H9 (cell line): ENCODE measurements around the gene CSDE1. TPM values are rescaled to one million over a fixed set of nuclear protein-coding genes. Genes with fewer than 3 reads are reported as not detected.

Experiments used
- DNase-seq: peaks from one replicate; pipeline ENCODE4 v3.0.0-alpha.2; 2017
- H2AFZ ChIP-seq: one replicate; pipeline ENCODE4 v1.6.1; 2013; ENCODE audit warnings: mild to moderate bottlenecking, low read length, control low read depth, moderate library complexity
- H2AK5ac ChIP-seq: 2 replicates; pipeline ENCODE4 v1.6.1; 2013; ENCODE audit warnings: low read length, control low read depth, mixed read lengths; ENCODE audit not compliant: insufficient read length
- H2BK120ac ChIP-seq: one replicate; pipeline ENCODE4 v1.6.1; 2013; ENCODE audit warnings: low read depth, mild to moderate bottlenecking, low read length, control low read depth, inconsistent platforms; ENCODE audit not compliant: poor library complexity, severe bottlenecking
- H2BK12ac ChIP-seq: 2 replicates; pipeline ENCODE4 v1.6.1; 2013; ENCODE audit warnings: low read length, control low read depth, mixed read lengths, low read depth; ENCODE audit not compliant: insufficient read length
- H2BK15ac ChIP-seq: 2 replicates; pipeline ENCODE4 v1.6.1; 2013; ENCODE audit warnings: low read depth, low read length, control low read depth
- H2BK20ac ChIP-seq: one replicate; pipeline ENCODE4 v1.6.1; 2013; ENCODE audit warnings: low read depth, mild to moderate bottlenecking, low read length, control low read depth, inconsistent platforms; ENCODE audit not compliant: poor library complexity, severe bottlenecking
- H2BK5ac ChIP-seq: 2 replicates; pipeline ENCODE4 v1.6.1; 2013; ENCODE audit warnings: low read length, control low read depth, mixed read lengths; ENCODE audit not compliant: insufficient read length
- H3K14ac ChIP-seq: 2 replicates; pipeline ENCODE4 v1.6.1; 2013; ENCODE audit warnings: low read length, control low read depth; ENCODE audit not compliant: insufficient read depth
- H3K18ac ChIP-seq: 2 replicates; pipeline ENCODE4 v1.6.1; 2013; ENCODE audit warnings: low read depth, mild to moderate bottlenecking, mixed read lengths, low read length, control low read depth; ENCODE audit not compliant: insufficient read length
- H3K23ac ChIP-seq: 2 replicates; pipeline ENCODE4 v1.6.1; 2013; ENCODE audit warnings: low read length, control low read depth, mixed read lengths, low read depth; ENCODE audit not compliant: insufficient read length
- H3K23me2 ChIP-seq: 2 replicates; pipeline ENCODE4 v1.6.1; 2013; ENCODE audit warnings: low read depth, mild to moderate bottlenecking, mixed read lengths, low read length, control low read depth; ENCODE audit not compliant: insufficient read length, poor library complexity, severe bottlenecking
- H3K27ac ChIP-seq: 2 replicates; pipeline ENCODE4 v1.5.1; 2013; ENCODE audit warnings: low read length, control low read depth, mixed read lengths, low read depth; ENCODE audit not compliant: insufficient read length
- H3K27me3 ChIP-seq: 2 replicates; pipeline ENCODE4 v1.6.1; 2013; ENCODE audit warnings: low read length, control low read depth, inconsistent platforms; ENCODE audit not compliant: insufficient read depth
- H3K4ac ChIP-seq: 2 replicates; pipeline ENCODE4 v1.6.1; 2013; ENCODE audit warnings: low read depth, mild to moderate bottlenecking, control low read depth, inconsistent platforms, low read length, moderate library complexity
- H3K4me1 ChIP-seq: 2 replicates; pipeline ENCODE4 v1.6.1; 2013; ENCODE audit warnings: low read length, control low read depth, inconsistent platforms; ENCODE audit not compliant: insufficient read depth
- H3K4me2 ChIP-seq: 2 replicates; pipeline ENCODE4 v1.6.1; 2013; ENCODE audit warnings: low read length, control low read depth, mixed read lengths; ENCODE audit not compliant: insufficient read length, insufficient read depth
- H3K56ac ChIP-seq: 2 replicates; pipeline ENCODE4 v1.6.1; 2013; ENCODE audit warnings: low read depth, mild to moderate bottlenecking, mixed read lengths, low read length, control low read depth; ENCODE audit not compliant: insufficient read length
- H3K79me1 ChIP-seq: 2 replicates; pipeline ENCODE4 v1.6.1; 2013; ENCODE audit warnings: low read depth, mild to moderate bottlenecking, moderate library complexity, low read length, control low read depth, inconsistent platforms; ENCODE audit not compliant: insufficient read depth, poor library complexity, severe bottlenecking
- H3K79me2 ChIP-seq: 2 replicates; pipeline ENCODE4 v1.6.1; 2013; ENCODE audit warnings: low read length, control low read depth, inconsistent platforms; ENCODE audit not compliant: insufficient read depth
- H3K9ac ChIP-seq: 2 replicates; pipeline ENCODE4 v1.6.1; 2013; ENCODE audit warnings: low read length, control low read depth, mixed read lengths; ENCODE audit not compliant: insufficient read length; ENCODE audit errors: extremely low read depth
- H3K9me3 ChIP-seq: one replicate; pipeline ENCODE4 v1.6.1; 2013; ENCODE audit warnings: low read depth, low read length, inconsistent platforms; ENCODE audit not compliant: control insufficient read depth
- H3T11ph ChIP-seq: one replicate; pipeline ENCODE4 v1.6.1; 2013; ENCODE audit warnings: mild to moderate bottlenecking, low read length, control low read depth, inconsistent platforms
- H4K20me1 ChIP-seq: one replicate; pipeline ENCODE4 v1.6.1; 2013; ENCODE audit not compliant: control insufficient read depth, insufficient read length, insufficient read depth
- H4K5ac ChIP-seq: 2 replicates; pipeline ENCODE4 v1.6.1; 2013; ENCODE audit warnings: low read depth, mild to moderate bottlenecking, mixed read lengths, low read length, control low read depth; ENCODE audit not compliant: insufficient read length
- H4K8ac ChIP-seq: replicated peaks from 2 replicates; pipeline ENCODE4 v1.6.1; 2013; ENCODE audit warnings: low read length, control low read depth, mixed read lengths, low read depth; ENCODE audit not compliant: insufficient read length
- H4K91ac ChIP-seq: 2 replicates; pipeline ENCODE4 v1.6.1; 2013; ENCODE audit warnings: low read depth, mild to moderate bottlenecking, moderate library complexity, mixed read lengths, low read length, control low read depth; ENCODE audit not compliant: insufficient read length
- H3K27ac Mint-ChIP-seq, 3 experiments: 2 replicates in 2 of 3; 3 replicates in 1 of 3; pipeline ENCODE4 v1.8.0; 2020 to 2021; ENCODE audit warnings: mixed read lengths in 3 of 3, mild to moderate bottlenecking in 1 of 3, moderate library complexity in 1 of 3
- H3K27me3 Mint-ChIP-seq: 2 replicates; pipeline ENCODE4 v1.8.0; 2021; ENCODE audit warnings: low read depth, mild to moderate bottlenecking, moderate library complexity, mixed read lengths
- H3K36me3 Mint-ChIP-seq, 3 experiments: 2 replicates in 2 of 3; 3 replicates in 1 of 3; pipeline ENCODE4 v1.8.0; 2020 to 2021; ENCODE audit warnings: low read depth in 3 of 3, mixed read lengths in 3 of 3; ENCODE audit not compliant: insufficient read depth in 1 of 3
- H3K4me1 Mint-ChIP-seq, 2 experiments: 2 replicates each; pipeline ENCODE4 v1.8.0; 2020; ENCODE audit warnings: mixed read lengths in 2 of 2
- H3K4me3 Mint-ChIP-seq, 2 experiments: 2 replicates in 1 of 2; 3 replicates in 1 of 2; pipeline ENCODE4 v1.8.0; 2020 to 2021; ENCODE audit warnings: mild to moderate bottlenecking in 2 of 2, mixed read lengths in 2 of 2, moderate library complexity in 1 of 2
- H3K9me3 Mint-ChIP-seq, 2 experiments: 2 replicates in 1 of 2; 3 replicates in 1 of 2; pipeline ENCODE4 v1.8.0; 2020; ENCODE audit warnings: mild to moderate bottlenecking in 2 of 2, mixed read lengths in 2 of 2, moderate library complexity in 1 of 2
- CTCF ChIP-seq: fragments of 200-600 bp; sonication (generic); conservative IDR thresholded peaks from 3 replicates; pipeline ENCODE4 v1.8.0; 2021; ENCODE audit warnings: antibody characterized with exemption, mild to moderate bottlenecking
- WGBS: extraction: QIAGEN DNeasy Blood & Tissue Kit; methylation state at CpG from one replicate; pipeline ENCODE4 v1.1.7; 2013; ENCODE audit warnings: missing lambda C conversion rate, low lambda C conversion rate, mixed read lengths; ENCODE audit not compliant: insufficient read length; ENCODE audit errors: extremely low coverage; 5-methylcytosine and 5-hydroxymethylcytosine counted together
- total RNA-seq: library from RNA; stranded (reverse); gene quantifications from 2 replicates; pipeline ENCODE4 v1.2.1, GENCODE V29; 2021

CSDE1 gene
- total RNA-seq, 1 experiment from 2014 or later, result 645 TPM

GRCh38 chr1:114692947-114693346 is 64.8 kb downstream of the CSDE1 start:
- H3K27me3 Mint-ChIP-seq, result peaks cover 11% of the 10 kb centered on the region; the same call in 1 of the 2 replicates
- no peaks in the 10 kb centered on the region for H3K36me3 Mint-ChIP-seq
- Histone ChIP-seq H3K4me2 (no peak overlapping the region), H4K91ac (no peak overlapping the region), H3K9me3 (no peaks in the 10 kb centered on the region), H2BK12ac (no peak overlapping the region), H2BK120ac (no peak overlapping the region), H4K20me1 (no peaks in the 10 kb centered on the region), H3K79me2 (no peaks in the 10 kb centered on the region), H2AFZ (no peak overlapping the region), H2BK15ac (no peak overlapping the region), H3K79me1 (no peaks in the 10 kb centered on the region), H3K18ac (no peak overlapping the region), H3T11ph (no peak overlapping the region), H4K5ac (no peak overlapping the region), H3K23me2 (no peaks in the 10 kb centered on the region), H3K14ac (no peak overlapping the region), H3K23ac (no peak overlapping the region), H2BK5ac (no peak overlapping the region), H3K56ac (no peak overlapping the region), H2BK20ac (no peak overlapping the region), H3K27ac (no peak overlapping the region), H3K9ac (no peak overlapping the region), H3K27me3 (no peaks in the 10 kb centered on the region), H3K4me1 (no peaks in the 10 kb centered on the region), H3K4ac (no peak overlapping the region), H4K8ac (no peak overlapping the region), H2AK5ac (no peak overlapping the region)
- DNase-seq, result no peak
- no peaks in the 10 kb centered on the region for H3K9me3 Mint-ChIP-seq
- WGBS, result no CpG with 5 or more reads among the region's 3 CpGs
- H3K4me1 Mint-ChIP-seq, result no peaks in the 10 kb centered on the region
- H3K27ac Mint-ChIP-seq, result no peak overlapping the region
- H3K4me3 Mint-ChIP-seq, result no peak overlapping the region
- TF ChIP-seq CTCF, result no peak
